NCI-H1105 treated with DMSO at 0.1 percent for 48 hours (cell line): Measurements from ENCODE around the gene PRKCE.
"Not testable (repeated sequence)": the region's sequence is repeated elsewhere in the genome, so short reads cannot be mapped to it uniquely, and the experiment has no call there.

Experiments
- DNase-seq: peaks from one replicate; lab custom pipeline; 2025; lab: John Stamatoyannopoulos, UW

The PRKCE gene

GRCh38 chr2:46194856-46195255 is 543.4 kb downstream of the PRKCE start:
- DNase-seq: no peak

- DNase-seq: no peak
Measured at GRCh38 chr2:46195819-46196218, 544.3 kb downstream of the PRKCE start.

- DNase-seq: no peak
Measured at GRCh38 chr2:46196871-46197462, 545.5 kb downstream of the PRKCE start.

GRCh38 chr2:46197672-46198071 is 546.2 kb downstream of the PRKCE start:
- DNase-seq: no peak

- no peak for DNase-seq
Measured at GRCh38 chr2:46198164-46198883, 546.8 kb downstream of the PRKCE start.

- DNase-seq: no peak
Measured at GRCh38 chr2:46198966-46199365, 547.5 kb downstream of the PRKCE start.

- DNase-seq: no peak
Measured at GRCh38 chr2:46200100-46200690, 548.7 kb downstream of the PRKCE start.

- DNase-seq: no peak
Measured at GRCh38 chr2:46200861-46201605, 549.6 kb downstream of the PRKCE start.

- no peak for DNase-seq
Measured at GRCh38 chr2:46202453-46202852, 551.0 kb downstream of the PRKCE start.

GRCh38 chr2:46202987-46203386 is 551.5 kb downstream of the PRKCE start:
- no peak for DNase-seq

- DNase-seq: not testable (repeated sequence)
Measured at GRCh38 chr2:46203636-46204035, 552.2 kb downstream of the PRKCE start.

- no peak for DNase-seq
Measured at GRCh38 chr2:46207591-46207990, 556.1 kb downstream of the PRKCE start.

- no peak for DNase-seq
Measured at GRCh38 chr2:46208766-46209165, 557.3 kb downstream of the PRKCE start.

GRCh38 chr2:46210063-46210462 is 558.6 kb downstream of the PRKCE start:
- DNase-seq: no peak

GRCh38 chr2:46211461-46211860 is 560.0 kb downstream of the PRKCE start:
- DNase-seq: peak; percentile 10

GRCh38 chr2:46213906-46214305 is 562.4 kb downstream of the PRKCE start:
- DNase-seq: no peak

GRCh38 chr2:46216213-46216612 is 564.7 kb downstream of the PRKCE start:
- DNase-seq: no peak

GRCh38 chr2:46223514-46223913 is 572.0 kb downstream of the PRKCE start:
- DNase-seq: not testable (repeated sequence)

- DNase-seq: no peak
Measured at GRCh38 chr2:46225150-46225625, 573.7 kb downstream of the PRKCE start.

- DNase-seq: no peak
Measured at GRCh38 chr2:46225730-46226129, 574.3 kb downstream of the PRKCE start.

GRCh38 chr2:46226620-46227019 is 575.1 kb downstream of the PRKCE start:
- DNase-seq: no peak

- DNase-seq: no peak
Measured at GRCh38 chr2:46227022-46227421, 575.5 kb downstream of the PRKCE start.
